Ramos (cell line): ENCODE results near the gene TMEM120B.

ENCODE experiments used
- in situ Hi-C: fragments of 300-500 bp; cut with MboI; formaldehyde crosslinking; loops from one replicate; pipeline ENCODE4 v1.14.3; 2022; ENCODE audit warnings: low sequenced_read_pairs; ENCODE audit not compliant: unreplicated experiment

The TMEM120B gene

DNA sequence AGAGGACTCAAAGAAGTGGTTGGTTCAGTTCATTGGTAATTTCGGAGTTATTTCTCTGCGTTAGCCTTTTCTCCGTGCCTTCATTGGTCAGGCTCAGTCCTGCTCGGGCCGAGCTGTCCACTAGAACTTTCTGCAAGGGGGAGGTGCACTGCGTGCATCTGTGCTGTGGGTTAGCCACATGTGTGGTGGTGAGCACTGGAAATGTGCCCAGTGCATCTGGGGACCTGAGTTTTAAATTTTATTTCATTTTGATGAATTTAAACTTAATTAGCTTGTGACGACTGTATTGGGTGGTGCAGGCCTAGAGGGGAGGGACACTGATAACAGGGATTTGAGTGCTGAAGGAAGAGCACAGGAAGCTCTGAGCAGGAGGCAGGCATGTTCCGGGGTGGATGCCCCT, 115.8 kb downstream of the TMEM120B start:
- in situ Hi-C loops: no loop called here

DNA sequence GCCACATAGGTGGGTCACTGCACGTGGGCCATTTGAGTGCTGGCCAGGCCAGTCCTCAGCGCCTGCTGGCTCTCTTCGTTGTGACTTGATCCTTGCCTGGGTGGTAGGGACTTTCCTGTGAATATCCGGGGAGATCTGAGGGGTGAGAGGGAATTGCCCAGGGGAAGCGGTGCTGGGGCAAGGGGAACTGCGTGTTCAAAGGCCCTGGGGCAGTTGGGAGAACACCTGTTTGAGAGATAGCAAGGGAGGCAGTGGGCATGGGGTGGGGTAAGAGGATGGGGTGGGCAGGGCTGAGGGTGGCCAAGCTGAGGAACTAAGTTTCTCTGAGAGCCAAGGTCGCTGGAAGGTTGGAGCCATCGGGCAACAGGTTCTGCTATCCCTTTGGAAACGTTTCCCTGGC, 116.3 kb downstream of the TMEM120B start:
- in situ Hi-C loops: no loop called here

DNA sequence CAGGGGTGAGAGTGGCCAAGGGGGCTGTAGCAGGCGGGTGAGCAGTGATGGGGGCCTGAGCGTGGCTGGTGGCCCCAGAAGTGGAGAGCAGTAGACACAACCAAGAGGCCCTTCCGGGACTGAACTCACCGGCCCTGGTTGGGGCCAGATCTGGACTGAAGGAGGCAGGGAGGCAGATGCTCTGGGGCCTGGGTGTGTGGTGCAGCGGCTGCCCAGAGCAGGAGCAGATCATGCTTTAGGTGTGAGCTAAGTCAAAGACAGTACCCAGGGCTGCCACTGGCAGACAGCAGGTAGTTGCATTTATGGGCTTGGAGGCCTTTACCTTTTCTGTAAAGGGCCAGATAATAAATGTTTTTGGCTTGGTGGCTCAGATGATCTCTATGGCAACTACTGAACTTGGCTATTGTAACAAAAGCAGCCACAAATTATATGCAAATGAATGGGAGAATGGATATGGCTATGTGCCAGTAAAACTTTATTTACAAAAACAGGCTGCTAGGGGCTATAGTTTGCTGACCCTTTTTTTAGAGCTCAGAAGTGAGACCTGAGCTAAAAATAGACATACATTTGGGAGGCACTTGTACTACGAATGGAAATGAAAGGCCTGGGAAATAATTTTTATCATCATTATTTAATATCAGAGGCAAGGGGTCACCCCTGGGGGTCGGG, 116.8 kb downstream of the TMEM120B start:
- in situ Hi-C loops: no loop called here

DNA sequence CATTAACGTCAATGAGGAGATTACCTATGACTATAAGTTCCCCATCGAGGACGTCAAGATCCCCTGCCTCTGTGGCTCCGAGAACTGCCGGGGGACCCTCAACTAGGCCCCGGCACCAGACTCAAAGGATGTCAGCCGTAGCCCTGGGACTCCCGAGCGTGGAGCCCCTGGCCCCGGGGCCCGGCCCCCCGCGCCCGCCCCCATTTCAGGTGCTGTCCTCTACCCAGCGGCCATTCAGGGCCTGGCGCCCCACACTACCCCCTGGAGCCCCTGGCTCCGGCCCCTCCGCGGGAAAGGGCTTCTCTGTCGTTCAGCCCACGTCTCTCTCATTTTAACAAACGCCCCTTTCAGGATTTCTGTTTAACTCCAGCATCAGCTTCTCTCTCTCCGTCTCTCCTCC, 117.6 kb downstream of the TMEM120B start:
- in situ Hi-C loops: no loop called here

DNA sequence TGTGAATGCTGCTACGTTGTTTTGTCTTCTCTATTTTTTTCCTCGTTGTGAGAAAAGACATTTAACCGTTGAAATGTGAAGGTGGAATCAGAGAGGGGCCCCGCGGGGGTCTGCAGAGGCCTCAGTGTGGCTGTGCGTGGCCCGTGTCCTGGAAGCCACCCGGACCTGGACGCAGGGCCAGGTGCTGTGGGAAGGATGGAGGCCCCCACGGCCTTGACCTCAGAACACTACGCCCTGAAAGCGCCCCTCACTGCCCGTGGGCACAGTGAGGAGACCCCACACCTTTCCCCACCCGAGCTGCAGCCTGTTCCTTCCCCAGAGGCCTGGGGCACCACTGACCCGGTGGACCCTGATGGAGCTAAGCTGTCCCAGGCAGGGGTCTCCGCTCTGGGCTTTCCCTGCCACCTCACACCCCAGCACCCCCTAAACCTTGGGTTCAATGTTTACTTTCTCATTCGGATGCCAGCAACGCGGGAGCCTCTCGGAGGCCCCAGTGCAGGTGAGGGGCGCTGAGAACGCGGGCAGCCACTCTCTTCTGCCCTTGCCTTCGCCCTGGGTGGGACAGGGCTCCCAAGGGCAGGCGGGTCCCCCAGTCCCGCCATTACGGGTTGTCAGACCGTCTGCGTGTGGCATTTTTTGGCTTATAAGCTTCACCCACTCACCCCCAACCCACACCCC, 118.2 kb downstream of the TMEM120B start:
- in situ Hi-C loops: no loop called here
